UCSD-AML1 (cell line): ENCODE measurements around the gene GOSR2.
"Not testable (repeated sequence)": the region's sequence is repeated elsewhere in the genome, so short reads cannot be mapped to it uniquely, and the experiment has no call there.

Source experiments
- DNase-seq: peaks from one replicate; lab custom pipeline; 2025; ENCODE audit not compliant: unreplicated experiment; lab: John Stamatoyannopoulos, UW

GOSR2 gene

GRCh38 chr17:46928467-46929261, 5.7 kb downstream of the GOSR2 start:
- no peak for DNase-seq

GRCh38 chr17:46929413-46929812, 6.5 kb downstream of the GOSR2 start:
- DNase-seq, result no peak

DNA sequence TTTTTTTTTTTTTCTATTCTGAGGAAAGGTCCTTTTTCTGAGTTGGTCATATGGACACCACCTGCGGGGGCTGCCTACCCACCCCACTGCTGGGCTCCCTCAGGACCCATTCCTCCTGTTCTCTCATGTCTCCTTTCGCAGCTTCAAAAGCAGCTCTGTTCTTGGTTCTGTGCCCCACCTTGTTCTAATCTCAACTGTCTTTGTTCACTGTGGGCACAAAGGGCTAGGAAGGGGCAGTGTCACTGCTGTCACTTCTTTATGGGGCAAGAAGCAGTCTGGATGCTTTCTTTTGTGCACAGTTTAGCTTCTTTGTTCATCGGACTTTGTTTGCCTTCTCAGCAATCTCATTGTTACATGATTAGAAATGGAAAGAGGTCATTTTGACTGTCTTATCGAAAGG, 7.1 kb downstream of the GOSR2 start:
- DNase-seq, result no peak

DNA sequence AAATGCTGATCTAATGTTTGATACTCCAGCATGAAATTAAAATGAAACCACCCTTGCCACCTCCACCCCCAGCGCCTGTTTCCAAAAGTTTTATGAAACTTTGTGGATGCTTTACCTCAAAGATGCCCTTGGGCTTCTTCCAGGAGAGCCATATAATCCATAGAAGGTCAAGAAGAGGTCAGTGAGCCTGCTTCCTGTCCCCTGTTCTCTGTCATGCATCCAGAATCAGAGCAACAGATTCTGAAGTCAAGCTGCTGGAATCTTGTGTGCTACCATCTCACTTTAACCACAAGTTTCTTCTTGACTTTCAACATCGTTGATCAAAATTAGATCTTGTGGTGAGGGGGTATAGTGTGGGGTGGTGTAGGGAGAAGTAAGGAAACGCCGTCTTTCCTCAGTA, 8.6 kb downstream of the GOSR2 start:
- no peak for DNase-seq

DNA sequence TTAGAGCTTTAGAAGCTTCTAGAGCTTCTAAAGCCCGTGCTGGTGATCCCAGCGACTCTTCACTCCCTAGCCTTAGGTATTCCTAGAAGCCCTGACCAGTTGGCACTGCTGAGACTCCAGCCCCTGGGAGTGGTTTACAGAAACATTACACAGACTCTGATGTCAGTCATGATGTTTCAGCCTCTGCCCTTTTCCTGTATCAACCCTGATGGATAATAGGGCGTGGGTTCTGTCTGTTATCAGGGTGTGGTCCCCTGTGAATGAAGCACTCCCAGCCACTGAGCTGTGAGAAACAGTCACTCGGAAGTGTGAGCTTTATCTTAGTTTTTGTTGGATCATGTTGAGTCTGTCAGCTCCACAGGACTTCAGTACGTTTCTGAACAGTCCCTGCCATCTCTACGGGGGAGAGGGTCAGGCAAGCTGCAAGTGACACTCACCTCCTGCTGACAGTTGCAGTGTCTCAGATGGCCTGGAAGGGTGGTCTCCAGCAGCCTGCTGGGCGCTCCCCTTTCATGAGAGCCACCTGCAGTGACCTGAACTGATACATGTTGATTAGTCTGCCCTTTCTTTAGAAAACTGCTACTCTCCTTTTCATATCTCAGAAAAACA, 12.8 kb downstream of the GOSR2 start:
- DNase-seq, result no peak

GRCh38 chr17:46940692-46941404, 17.9 kb downstream of the GOSR2 start:
- DNase-seq, result peak; percentile 75

GRCh38 chr17:46942441-46943217, 19.7 kb downstream of the GOSR2 start:
- DNase-seq, result peak; percentile 82

DNA sequence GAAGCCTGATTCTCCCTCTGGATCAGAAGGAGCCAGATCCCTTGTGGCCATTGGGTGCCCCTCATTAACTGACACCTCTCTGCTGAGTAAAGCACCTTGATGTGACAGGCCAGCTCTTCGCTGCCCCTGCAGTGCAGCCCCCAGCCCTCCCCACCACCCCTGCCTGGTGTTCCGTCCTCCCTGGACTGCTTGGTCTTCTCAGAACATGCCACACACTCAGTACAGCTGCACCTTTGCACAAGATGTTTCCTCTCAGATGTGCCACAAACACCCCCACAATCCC, 20.2 kb downstream of the GOSR2 start:
- DNase-seq, result no peak

DNA sequence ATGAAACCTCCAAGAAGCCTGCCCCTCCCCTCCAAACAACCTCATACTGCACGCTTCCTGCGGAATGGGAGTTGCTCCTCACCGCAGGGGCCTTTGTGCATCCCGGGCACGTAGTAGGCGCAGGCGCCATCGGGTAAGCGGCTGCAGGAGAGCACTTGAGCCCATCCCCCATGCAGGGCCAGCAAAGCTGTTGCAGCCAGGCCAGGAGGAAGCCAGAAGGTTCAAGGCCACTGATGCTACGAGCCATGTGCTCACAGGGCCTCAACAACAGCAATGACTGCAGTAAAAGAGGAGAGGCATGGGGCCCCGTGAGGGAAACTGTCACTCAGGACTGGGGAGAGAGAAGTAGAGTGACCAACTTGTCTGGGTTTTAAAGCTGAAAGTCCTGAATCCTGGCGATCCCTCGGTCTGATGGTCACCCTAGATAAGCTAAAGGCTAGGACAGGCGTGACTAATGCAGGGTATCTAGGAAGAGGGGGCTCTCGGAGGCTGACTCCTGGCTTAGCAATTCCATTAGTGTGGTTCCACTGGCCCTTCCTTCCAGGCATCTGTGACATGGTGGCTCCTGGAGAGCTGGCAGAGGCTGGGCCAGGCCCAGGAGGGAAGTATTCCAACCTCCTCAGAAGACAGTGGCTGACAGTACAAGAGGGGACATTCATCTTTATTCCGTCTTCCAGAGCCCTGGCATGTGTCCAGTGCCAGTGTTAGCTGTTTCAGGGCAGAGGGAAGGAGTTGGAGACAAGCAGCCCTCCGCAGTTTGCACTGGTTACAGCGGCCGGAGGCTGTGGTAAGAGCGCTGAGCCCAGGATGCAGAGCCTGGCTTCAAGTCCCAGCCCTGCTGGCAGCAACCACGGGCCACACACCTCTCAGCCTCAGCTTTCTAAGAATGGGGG, 20.8 kb downstream of the GOSR2 start:
- peak; percentile 91 for DNase-seq

DNA sequence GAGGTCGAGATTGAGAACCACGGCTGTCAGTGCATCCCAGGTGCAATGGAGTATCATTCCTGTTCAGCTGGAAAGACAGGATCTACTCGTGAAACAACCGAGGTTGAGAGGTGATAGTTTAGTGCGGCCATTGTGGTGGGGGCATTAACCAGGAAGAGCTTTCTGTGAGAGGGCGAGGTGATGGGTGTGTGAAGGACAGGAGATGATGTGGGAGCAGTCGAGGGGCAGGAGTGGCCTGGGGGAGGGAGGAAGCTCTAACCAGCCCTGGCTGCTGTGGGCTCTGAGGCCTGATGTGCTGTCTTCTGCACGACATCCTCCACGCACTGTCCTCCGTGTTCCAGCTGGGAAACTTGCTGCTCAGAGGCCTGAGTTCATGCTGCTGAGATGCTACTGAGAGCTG, 22.0 kb downstream of the GOSR2 start:
- no peak for DNase-seq

DNA sequence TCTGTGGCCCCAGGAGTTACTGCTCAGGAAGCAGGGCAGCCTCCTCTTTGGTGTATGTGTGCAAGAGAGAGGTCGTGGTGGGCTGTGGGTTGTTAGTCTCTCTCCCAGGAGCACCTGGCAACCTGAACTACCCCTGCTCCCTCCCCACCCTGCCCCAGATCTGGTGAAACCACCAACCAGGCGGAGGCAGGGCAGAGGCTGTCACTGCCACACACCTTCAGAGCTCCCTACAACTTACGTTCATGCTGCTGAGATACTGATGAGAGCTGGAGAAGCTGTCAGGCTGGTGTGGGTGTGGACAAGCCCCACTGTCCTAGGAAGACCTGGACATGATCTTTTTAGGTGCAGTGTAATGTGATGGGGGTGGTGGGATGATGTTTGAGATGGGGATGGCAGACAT, 24.3 kb downstream of the GOSR2 start:
- DNase-seq, result no peak

DNA sequence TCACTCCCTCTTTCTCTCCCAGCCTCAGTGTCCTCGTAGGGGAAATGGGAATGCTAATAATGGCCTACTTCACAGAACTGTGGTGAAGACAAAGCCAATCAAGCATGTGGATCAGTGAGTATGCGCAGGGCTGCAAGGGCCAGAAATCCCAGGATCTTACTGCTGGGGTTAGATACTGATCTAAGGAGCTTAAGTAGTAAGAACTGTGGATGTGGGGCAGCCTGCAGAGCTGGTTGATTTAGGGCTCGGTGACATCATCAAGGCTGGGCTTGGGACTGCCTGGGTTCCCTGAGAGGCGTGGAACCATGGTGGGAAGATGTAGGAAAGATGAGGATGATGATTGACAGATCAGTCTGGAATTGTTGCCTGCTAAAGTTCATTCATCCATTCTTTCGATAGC, 25.6 kb downstream of the GOSR2 start:
- DNase-seq, result no peak

DNA sequence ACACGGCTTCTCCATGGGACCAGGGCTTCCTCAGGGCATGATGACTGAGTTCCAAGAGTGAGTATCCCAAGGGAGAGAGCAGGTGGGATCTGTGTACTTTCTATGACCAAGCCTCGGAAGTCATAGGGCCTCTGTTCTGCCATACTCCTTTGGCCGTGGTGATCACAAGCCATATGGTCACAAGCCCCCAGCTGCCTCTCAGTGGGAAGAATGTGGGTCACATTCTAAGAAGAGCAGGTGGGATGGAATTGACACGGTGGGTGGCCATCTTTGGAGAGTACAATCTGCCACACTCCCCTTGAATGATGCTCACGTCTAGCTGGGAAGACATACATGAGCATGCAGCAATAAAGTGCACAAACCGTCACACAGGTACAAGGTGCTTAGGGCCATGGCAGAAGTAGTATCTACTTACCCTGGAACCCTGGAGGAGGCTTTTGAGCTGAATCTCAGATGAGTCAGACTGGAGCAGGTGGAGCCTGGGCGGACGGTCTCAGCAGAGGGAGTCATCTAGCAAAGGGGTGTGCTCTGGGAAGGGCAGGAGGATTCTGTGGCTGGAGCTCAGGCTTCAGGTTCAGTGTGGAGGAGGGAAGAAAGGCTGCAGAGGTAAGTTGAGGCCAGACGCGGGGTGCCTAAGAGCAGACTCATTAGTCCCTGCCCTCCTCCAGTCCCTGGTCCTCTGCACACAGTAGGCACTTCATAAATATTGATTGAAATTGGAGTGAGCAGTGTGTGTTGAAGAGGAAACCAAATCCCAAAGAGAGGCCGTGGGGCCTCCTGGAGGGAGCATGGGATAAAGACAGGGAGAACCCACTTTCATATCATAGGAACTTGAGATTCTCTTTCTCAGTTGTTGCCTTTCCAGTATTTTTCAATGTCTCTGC, 26.6 kb downstream of the GOSR2 start:
- no peak for DNase-seq

GRCh38 chr17:46950342-46950996, 27.5 kb downstream of the GOSR2 start:
- no peak for DNase-seq

DNA sequence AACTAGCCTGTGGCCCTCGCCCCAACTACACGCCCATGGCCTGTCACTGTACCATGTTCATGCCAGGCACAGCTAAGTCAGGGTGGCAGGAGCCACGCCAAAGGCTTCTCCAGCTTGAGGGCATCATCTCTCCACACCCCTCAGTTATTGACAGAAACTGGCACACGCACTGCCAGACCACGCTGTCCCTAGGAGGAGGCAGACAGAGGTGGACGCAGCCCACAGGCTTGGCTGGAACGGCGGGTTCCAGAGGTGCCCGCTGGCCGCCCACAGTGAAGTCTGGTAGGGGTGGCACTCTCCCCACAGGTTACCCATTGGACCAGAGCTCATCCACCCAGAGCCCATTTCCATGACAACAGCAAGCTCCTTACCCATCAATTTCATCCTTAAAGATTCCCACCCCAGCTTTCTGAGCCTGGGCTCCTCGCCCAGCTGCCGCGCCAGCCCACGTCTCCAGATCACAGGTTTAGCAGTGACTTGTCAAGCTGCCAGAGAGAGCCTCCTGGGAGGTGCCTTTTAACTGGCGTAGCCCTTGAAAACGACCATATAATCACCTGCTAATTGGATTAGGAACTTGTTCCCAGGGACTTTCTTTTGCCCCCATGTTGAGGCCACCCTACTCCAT, 28.1 kb downstream of the GOSR2 start:
- no peak for DNase-seq

DNA sequence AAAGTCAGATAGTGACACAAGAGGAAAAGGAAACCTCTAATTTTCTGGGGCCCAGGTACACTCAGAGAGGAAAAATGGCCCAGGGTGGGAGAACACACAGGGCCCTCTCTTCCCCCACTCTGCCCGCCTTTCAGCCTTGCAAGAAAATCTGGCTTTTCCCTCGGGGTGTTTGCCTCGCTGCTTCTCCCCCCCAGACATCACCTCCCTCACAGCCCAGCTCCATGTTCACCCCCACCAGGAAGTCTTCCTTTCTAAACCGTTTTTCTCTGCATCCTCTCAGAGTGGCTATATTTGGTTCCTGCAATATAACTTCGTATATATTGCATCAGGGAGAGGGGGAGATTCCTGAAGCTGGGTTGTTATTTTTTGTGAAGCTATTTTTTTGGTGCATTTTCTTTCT, 28.7 kb downstream of the GOSR2 start:
- no peak for DNase-seq

DNA sequence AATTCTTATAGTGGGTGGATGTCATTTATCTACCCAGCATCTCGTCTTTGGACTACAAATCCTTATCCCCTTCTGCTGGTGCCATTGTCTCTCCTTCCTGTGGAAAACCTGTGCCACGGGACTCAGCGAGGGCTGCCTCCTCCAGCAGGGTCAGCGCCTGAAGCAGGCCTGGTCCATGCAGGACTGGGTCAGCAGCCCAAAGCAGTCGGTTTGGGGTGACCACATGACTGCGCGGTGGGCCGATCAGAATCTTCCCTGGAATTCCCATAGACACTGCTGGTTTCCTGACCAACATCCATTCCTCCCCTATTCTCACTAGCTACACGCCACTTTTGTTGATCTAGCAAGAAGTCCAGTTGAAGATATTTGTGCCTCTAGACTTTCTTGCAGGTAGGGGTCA, 29.2 kb downstream of the GOSR2 start:
- DNase-seq, result no peak

- DNase-seq, result not testable (repeated sequence)
These were observed 30.2 kb downstream of the GOSR2 start for GRCh38 chr17:46953191-46953590.
